SK-N-SH (cell line): ENCODE measurements around the gene PIGA. TPM values are rescaled to one million over a fixed set of nuclear protein-coding genes. Genes with fewer than 3 reads are reported as not detected.

ENCODE experiments used
- CTCF ChIA-PET: fragments of 300-600, 350-600 bp; formaldehyde crosslinking; extraction: SDS; loops from one replicate; lab custom pipeline; 2021; lab: Yijun Ruan, JAX
- POLR2A ChIA-PET: fragments of 350-600 bp; sonication (Branson Sonifier 250); formaldehyde crosslinking; extraction: SDS; loops from one replicate; lab custom pipeline; 2020; ENCODE audit warnings: antibody characterized with exemption, inconsistent platforms; lab: Yijun Ruan, JAX
- DNase-seq: peaks from one replicate; pipeline ENCODE4 v3.0.0; 2012
- H2AFZ ChIP-seq: fragments of 200-600 bp; sonication (generic); 2 replicates; pipeline ENCODE4 v1.8.1; 2016; ENCODE audit warnings: antibody characterized with exemption, mild to moderate bottlenecking, low read depth
- H3F3A ChIP-seq: fragments of 200-600 bp; sonication (generic); replicated peaks from 2 replicates; pipeline ENCODE3; 2016; ENCODE audit warnings: antibody characterized with exemption, mild to moderate bottlenecking; ENCODE audit not compliant: insufficient read depth
- H3K27ac ChIP-seq, 2 experiments: fragments of 200-500 bp in 1 of 2; fragments of 200-600 bp in 1 of 2; sonication (Bioruptor generic) in 1 of 2; sonication (generic), shearing (Covaris generic) in 1 of 2; 2 replicates each; pipeline versions ENCODE4 v1.5.1 to v1.6.1; 2014 to 2016; ENCODE audit warnings: low read depth in 2 of 2, inconsistent platforms in 1 of 2, low read length in 1 of 2, mild to moderate bottlenecking in 1 of 2, mixed read lengths in 1 of 2
- H3K27me3 ChIP-seq: fragments of 200-600 bp; sonication (generic), shearing (Covaris generic); 2 replicates; pipeline ENCODE4 v1.6.1; 2016; ENCODE audit warnings: mixed run types; ENCODE audit not compliant: insufficient read depth
- H3K36me3 ChIP-seq, 2 experiments: fragments of 200-500 bp in 1 of 2; fragments of 200-600 bp in 1 of 2; sonication (Bioruptor generic) in 1 of 2; sonication (generic) in 1 of 2; replicated peaks in 1 of 2; 2 replicates each; pipeline versions ENCODE3 to v1.5.1; 2014 to 2016; ENCODE audit warnings: low read length in 1 of 2, mild to moderate bottlenecking in 1 of 2; ENCODE audit not compliant: insufficient read depth in 2 of 2, control insufficient read depth in 1 of 2
- H3K4me1 ChIP-seq, 2 experiments: fragments of 200-500 bp in 1 of 2; fragments of 200-600 bp in 1 of 2; sonication (Bioruptor generic) in 1 of 2; sonication (generic), shearing (Covaris generic) in 1 of 2; 2 replicates each; pipeline versions ENCODE4 v1.5.1 to v1.6.1; 2014 to 2016; ENCODE audit warnings: low read depth in 1 of 2, low read length in 1 of 2, mixed run types in 1 of 2; ENCODE audit not compliant: insufficient read depth in 2 of 2, control insufficient read depth in 1 of 2
- H3K4me2 ChIP-seq: fragments of 200-600 bp; sonication (generic), shearing (Covaris generic); 2 replicates; pipeline ENCODE4 v1.6.1; 2017; ENCODE audit warnings: mixed run types
- H3K4me3 ChIP-seq, 2 experiments: fragments of 200-500 bp in 1 of 2; fragments of 200-600 bp in 1 of 2; sonication (Bioruptor generic) in 1 of 2; sonication (generic), shearing (Covaris generic) in 1 of 2; 2 replicates each; pipeline versions ENCODE4 v1.5.1 to v1.8.1; 2014 to 2016; ENCODE audit warnings: low read depth in 2 of 2, inconsistent platforms in 1 of 2, low read length in 1 of 2, mild to moderate bottlenecking in 1 of 2, mixed read lengths in 1 of 2, moderate library complexity in 1 of 2
- H3K79me2 ChIP-seq: fragments of 200-600 bp; sonication (generic); 2 replicates; pipeline ENCODE4 v1.8.1; 2017; ENCODE audit warnings: mild to moderate bottlenecking; ENCODE audit not compliant: insufficient read depth
- H3K9ac ChIP-seq: fragments of 200-600 bp; sonication (generic); 2 replicates; pipeline ENCODE4 v1.6.1; 2017; ENCODE audit warnings: mixed run types
- H3K9me2 ChIP-seq: fragments of 200-600 bp; sonication (generic); 2 replicates; pipeline ENCODE4 v1.6.1; 2017; ENCODE audit warnings: mixed run types
- H3K9me3 ChIP-seq: fragments of 200-600 bp; sonication (generic); 2 replicates; pipeline ENCODE4 v1.6.1; 2017; ENCODE audit warnings: mixed run types, mild to moderate bottlenecking, moderate library complexity
- H4K20me1 ChIP-seq: fragments of 200-600 bp; sonication (generic); 2 replicates; pipeline ENCODE4 v1.6.1; 2017; ENCODE audit warnings: mild to moderate bottlenecking, mixed run types; ENCODE audit not compliant: insufficient read depth
- ELF1 ChIP-seq: IDR thresholded peaks from 2 replicates; pipeline ENCODE4 v1.4.0; 2012
- EZH2phosphoT487 ChIP-seq: fragments of 200-600 bp; sonication (generic); IDR thresholded peaks from 2 replicates; pipeline ENCODE4 v1.6.1; 2017; ENCODE audit warnings: low read depth, mixed run types, mild to moderate bottlenecking, antibody characterized with exemption, moderate library complexity, borderline replicate concordance
- FOSL2 ChIP-seq: IDR thresholded peaks from 2 replicates; pipeline ENCODE4 v1.4.0; 2012; ENCODE audit warnings: low read depth, mild to moderate bottlenecking, moderate library complexity, borderline replicate concordance
- FOXJ3 ChIP-seq: sonication (generic); formaldehyde crosslinking; IDR thresholded peaks from 2 replicates; pipeline ENCODE4 v1.5.1; 2020; ENCODE audit warnings: mild to moderate bottlenecking, missing genetic modification reagents
- GABPA ChIP-seq: IDR thresholded peaks from 2 replicates; pipeline ENCODE4 v1.4.0; 2012; ENCODE audit warnings: low read depth, mild to moderate bottlenecking
- MEF2A ChIP-seq: IDR thresholded peaks from 2 replicates; pipeline ENCODE4 v1.4.0; 2012; ENCODE audit warnings: low read depth, borderline replicate concordance
- MXI1 ChIP-seq: IDR thresholded peaks from 2 replicates; pipeline ENCODE4 v1.6.1; 2012; ENCODE audit warnings: mild to moderate bottlenecking, low read depth, low read length, improper control_type of control experiment
- NFIC ChIP-seq: IDR thresholded peaks from 2 replicates; pipeline ENCODE4 v1.4.0; 2012; ENCODE audit warnings: borderline replicate concordance
- NRF1 ChIP-seq: IDR thresholded peaks from 2 replicates; pipeline ENCODE4 v1.6.1; 2012; ENCODE audit warnings: low read depth, mild to moderate bottlenecking, low read length
- RCOR1 ChIP-seq: fragments of 150-350 bp; IDR thresholded peaks from 2 replicates; pipeline ENCODE4 v1.6.1; 2017; ENCODE audit warnings: antibody characterized with exemption, low read length
- RXRA ChIP-seq: IDR thresholded peaks from 2 replicates; pipeline ENCODE4 v1.4.0; 2012; ENCODE audit warnings: low read depth, mild to moderate bottlenecking, borderline replicate concordance
- TEAD4 ChIP-seq: IDR thresholded peaks from 2 replicates; pipeline ENCODE4 v1.4.0; 2012; ENCODE audit warnings: mild to moderate bottlenecking, borderline replicate concordance; ENCODE audit not compliant: insufficient read depth
- YY1 ChIP-seq: IDR thresholded peaks from 2 replicates; pipeline ENCODE4 v1.4.0; 2012; ENCODE audit warnings: low read depth, mild to moderate bottlenecking
- WGBS: methylation state at CpG from one replicate; pipeline ENCODE4 v1.1.6; 2017; ENCODE audit warnings: low lambda C conversion rate; 5-methylcytosine and 5-hydroxymethylcytosine counted together
- polyA plus RNA-seq, 3 experiments: library from polyadenylated mRNA; depleted of rRNA; stranded (reverse); fragments of >200 nt; gene quantifications; 2 replicates each; pipeline ENCODE4 v1.2.3, GENCODE V29; 2012
- TF ChIP-seq, protein P1 (sequence below): IDR thresholded peaks from 2 replicates; pipeline ENCODE4 v1.4.0; 2012; ENCODE audit warnings: low read depth, borderline replicate concordance
- TF ChIP-seq, protein P2 (sequence below): IDR thresholded peaks from 2 replicates; pipeline ENCODE4 v1.4.0; 2012; ENCODE audit warnings: low read depth, borderline replicate concordance
- TF ChIP-seq, protein P3 (sequence below): fragments of 150-350 bp; IDR thresholded peaks from 2 replicates; pipeline ENCODE4 v1.6.1; 2017; ENCODE audit warnings: antibody characterized with exemption, low read length, low read depth, borderline replicate concordance
- TF ChIP-seq, protein P4 (sequence below): IDR thresholded peaks from 2 replicates; pipeline ENCODE4 v1.6.1; 2012; ENCODE audit warnings: mild to moderate bottlenecking, low read depth, low read length, moderate library complexity
- TF ChIP-seq, protein P5 (sequence below): fragments of 200-600 bp; sonication (generic); IDR thresholded peaks from 2 replicates; pipeline ENCODE4 v1.6.1; 2017; ENCODE audit warnings: antibody characterized with exemption, mild to moderate bottlenecking, moderate library complexity

The PIGA gene
- polyA plus RNA-seq, 1 of the 3 experiments (the other 2 are of a cell fraction) = 2.8 TPM

DNA sequence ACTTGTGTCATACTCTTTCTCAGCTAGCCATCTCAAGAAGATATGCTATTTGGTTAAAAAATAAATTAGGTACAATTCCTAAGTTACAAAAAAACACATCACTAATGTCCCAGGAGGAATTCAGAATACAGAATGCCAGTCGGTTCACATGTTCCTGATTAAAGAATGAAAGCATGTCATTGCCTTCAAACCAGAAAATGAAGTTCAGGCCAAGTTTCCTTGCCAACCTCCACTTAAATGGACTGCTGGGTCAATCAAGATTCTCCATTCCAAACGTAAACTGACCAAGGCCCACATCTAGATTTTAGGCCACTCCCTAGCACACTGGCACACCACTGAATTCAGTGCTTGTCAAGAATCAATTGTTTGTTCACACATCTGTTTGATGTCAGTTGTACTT lies 6.5 kb downstream of the PIGA start:
- no peak for TF ChIP-seq FOXJ3 (CRISPR knock-in tag)
- no peak for TF ChIP-seq TEAD4
- TF ChIP-seq EZH2phosphoT487 = no peak
- TF ChIP-seq, protein P1, sequence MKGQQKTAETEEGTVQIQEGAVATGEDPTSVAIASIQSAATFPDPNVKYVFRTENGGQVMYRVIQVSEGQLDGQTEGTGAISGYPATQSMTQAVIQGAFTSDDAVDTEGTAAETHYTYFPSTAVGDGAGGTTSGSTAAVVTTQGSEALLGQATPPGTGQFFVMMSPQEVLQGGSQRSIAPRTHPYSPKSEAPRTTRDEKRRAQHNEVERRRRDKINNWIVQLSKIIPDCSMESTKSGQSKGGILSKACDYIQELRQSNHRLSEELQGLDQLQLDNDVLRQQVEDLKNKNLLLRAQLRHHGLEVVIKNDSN = no peak
- TF ChIP-seq, protein P2, sequence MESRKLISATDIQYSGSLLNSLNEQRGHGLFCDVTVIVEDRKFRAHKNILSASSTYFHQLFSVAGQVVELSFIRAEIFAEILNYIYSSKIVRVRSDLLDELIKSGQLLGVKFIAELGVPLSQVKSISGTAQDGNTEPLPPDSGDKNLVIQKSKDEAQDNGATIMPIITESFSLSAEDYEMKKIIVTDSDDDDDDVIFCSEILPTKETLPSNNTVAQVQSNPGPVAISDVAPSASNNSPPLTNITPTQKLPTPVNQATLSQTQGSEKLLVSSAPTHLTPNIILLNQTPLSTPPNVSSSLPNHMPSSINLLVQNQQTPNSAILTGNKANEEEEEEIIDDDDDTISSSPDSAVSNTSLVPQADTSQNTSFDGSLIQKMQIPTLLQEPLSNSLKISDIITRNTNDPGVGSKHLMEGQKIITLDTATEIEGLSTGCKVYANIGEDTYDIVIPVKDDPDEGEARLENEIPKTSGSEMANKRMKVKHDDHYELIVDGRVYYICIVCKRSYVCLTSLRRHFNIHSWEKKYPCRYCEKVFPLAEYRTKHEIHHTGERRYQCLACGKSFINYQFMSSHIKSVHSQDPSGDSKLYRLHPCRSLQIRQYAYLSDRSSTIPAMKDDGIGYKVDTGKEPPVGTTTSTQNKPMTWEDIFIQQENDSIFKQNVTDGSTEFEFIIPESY = no peak
- no peak for TF ChIP-seq NRF1
- no peak for TF ChIP-seq FOSL2
- TF ChIP-seq ELF1 = no peak
- Histone ChIP-seq H3K4me3 (no peak overlapping the region), H2AFZ (no peak overlapping the region), H3F3A (no peaks in the 10 kb centered on the region), H3K9me2 (no peaks in the 10 kb centered on the region), H3K36me3 (peaks cover 7 to 31% of the 10 kb centered on the region in 2 experiments), H3K9me3 (no peaks in the 10 kb centered on the region), H3K9ac (no peak overlapping the region), H3K79me2 (peaks cover 11% of the 10 kb centered on the region; the same call in 1 of the 2 replicates), H3K27me3 (0 out of 2 replicates have a peak, but pooled peaks cover 3% of the 10 kb centered on the region), H3K27ac (no peak overlapping the region), H3K4me1 (no peaks in the 10 kb centered on the region; a peak in 1 of 4 replicates), H3K4me2 (no peak overlapping the region), H4K20me1 (no peaks in the 10 kb centered on the region)
- 29% methylated on average over 2 of the region's 2 CpGs for WGBS
- CTCF ChIA-PET = no interaction called here
- POLR2A ChIA-PET = no interaction called here
- no peak for DNase-seq

DNA sequence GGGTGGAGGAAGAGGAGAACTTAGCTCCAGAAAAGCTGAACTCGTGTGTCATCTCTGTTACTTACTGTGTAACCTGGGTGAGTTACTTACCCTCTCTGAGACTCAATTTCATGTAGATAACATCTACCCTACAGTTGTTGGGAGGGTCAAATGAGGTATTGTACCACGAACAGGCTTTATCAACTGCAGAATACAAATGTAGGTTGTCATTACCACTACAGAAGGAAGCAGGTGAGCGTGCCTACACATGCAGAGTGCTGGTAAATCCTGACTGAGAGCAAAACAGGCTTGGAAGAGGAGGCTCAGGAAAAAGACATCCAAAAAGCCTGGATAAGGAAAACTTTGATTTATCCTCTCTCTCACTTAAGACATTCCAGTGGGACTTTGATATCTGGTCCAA lies 7.2 kb downstream of the PIGA start:
- POLR2A ChIA-PET = interaction anchor here (0.8 kb wide), 1 partner anchor 11 kb away, joined by 4 read pairs; no protein-coding TSS in a partner anchor
- Histone ChIP-seq H3K4me3 (no peak overlapping the region), H3K79me2 (peaks cover 4% of the 10 kb centered on the region; the same call in 1 of the 2 replicates)

More for the DNA sequence above, 7.2 kb downstream of the PIGA start:
- H3K9ac ChIP-seq = no peak overlapping the region
- CTCF ChIA-PET = interaction anchor here (1.0 kb wide), 1 partner anchor 12 kb away, joined by 4 read pairs; no protein-coding TSS in a partner anchor
- no peak overlapping the region for H2AFZ ChIP-seq
- H3K27ac ChIP-seq = no peak overlapping the region
- 55% methylated on average over 3 of the region's 3 CpGs for WGBS
- 0 out of 2 replicates have a peak, but pooled peaks cover 3% of the 10 kb centered on the region for H3K27me3 ChIP-seq
- no peaks in the 10 kb centered on the region for H4K20me1 ChIP-seq
- no peaks in the 10 kb centered on the region for H3K9me3 ChIP-seq
- no peaks in the 10 kb centered on the region for H3K9me2 ChIP-seq
- no peaks in the 10 kb centered on the region; a peak in 1 of 4 replicates for H3K4me1 ChIP-seq
- H3K4me2 ChIP-seq = no peak overlapping the region
- DNase-seq = no peak
- H3F3A ChIP-seq = no peaks in the 10 kb centered on the region
- TF ChIP-seq, protein P3, sequence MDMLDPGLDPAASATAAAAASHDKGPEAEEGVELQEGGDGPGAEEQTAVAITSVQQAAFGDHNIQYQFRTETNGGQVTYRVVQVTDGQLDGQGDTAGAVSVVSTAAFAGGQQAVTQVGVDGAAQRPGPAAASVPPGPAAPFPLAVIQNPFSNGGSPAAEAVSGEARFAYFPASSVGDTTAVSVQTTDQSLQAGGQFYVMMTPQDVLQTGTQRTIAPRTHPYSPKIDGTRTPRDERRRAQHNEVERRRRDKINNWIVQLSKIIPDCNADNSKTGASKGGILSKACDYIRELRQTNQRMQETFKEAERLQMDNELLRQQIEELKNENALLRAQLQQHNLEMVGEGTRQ = no peak
- no peak for TF ChIP-seq RXRA
- TF ChIP-seq YY1 = no peak
- TF ChIP-seq, protein P4, sequence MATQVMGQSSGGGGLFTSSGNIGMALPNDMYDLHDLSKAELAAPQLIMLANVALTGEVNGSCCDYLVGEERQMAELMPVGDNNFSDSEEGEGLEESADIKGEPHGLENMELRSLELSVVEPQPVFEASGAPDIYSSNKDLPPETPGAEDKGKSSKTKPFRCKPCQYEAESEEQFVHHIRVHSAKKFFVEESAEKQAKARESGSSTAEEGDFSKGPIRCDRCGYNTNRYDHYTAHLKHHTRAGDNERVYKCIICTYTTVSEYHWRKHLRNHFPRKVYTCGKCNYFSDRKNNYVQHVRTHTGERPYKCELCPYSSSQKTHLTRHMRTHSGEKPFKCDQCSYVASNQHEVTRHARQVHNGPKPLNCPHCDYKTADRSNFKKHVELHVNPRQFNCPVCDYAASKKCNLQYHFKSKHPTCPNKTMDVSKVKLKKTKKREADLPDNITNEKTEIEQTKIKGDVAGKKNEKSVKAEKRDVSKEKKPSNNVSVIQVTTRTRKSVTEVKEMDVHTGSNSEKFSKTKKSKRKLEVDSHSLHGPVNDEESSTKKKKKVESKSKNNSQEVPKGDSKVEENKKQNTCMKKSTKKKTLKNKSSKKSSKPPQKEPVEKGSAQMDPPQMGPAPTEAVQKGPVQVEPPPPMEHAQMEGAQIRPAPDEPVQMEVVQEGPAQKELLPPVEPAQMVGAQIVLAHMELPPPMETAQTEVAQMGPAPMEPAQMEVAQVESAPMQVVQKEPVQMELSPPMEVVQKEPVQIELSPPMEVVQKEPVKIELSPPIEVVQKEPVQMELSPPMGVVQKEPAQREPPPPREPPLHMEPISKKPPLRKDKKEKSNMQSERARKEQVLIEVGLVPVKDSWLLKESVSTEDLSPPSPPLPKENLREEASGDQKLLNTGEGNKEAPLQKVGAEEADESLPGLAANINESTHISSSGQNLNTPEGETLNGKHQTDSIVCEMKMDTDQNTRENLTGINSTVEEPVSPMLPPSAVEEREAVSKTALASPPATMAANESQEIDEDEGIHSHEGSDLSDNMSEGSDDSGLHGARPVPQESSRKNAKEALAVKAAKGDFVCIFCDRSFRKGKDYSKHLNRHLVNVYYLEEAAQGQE = no peak
- no peak for TF ChIP-seq RCOR1
- no peak for TF ChIP-seq GABPA
- TF ChIP-seq MXI1 = no peak
- TF ChIP-seq NFIC = no peak
- TF ChIP-seq, protein P5, sequence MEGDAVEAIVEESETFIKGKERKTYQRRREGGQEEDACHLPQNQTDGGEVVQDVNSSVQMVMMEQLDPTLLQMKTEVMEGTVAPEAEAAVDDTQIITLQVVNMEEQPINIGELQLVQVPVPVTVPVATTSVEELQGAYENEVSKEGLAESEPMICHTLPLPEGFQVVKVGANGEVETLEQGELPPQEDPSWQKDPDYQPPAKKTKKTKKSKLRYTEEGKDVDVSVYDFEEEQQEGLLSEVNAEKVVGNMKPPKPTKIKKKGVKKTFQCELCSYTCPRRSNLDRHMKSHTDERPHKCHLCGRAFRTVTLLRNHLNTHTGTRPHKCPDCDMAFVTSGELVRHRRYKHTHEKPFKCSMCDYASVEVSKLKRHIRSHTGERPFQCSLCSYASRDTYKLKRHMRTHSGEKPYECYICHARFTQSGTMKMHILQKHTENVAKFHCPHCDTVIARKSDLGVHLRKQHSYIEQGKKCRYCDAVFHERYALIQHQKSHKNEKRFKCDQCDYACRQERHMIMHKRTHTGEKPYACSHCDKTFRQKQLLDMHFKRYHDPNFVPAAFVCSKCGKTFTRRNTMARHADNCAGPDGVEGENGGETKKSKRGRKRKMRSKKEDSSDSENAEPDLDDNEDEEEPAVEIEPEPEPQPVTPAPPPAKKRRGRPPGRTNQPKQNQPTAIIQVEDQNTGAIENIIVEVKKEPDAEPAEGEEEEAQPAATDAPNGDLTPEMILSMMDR = no peak
- TF ChIP-seq FOSL2 = no peak
- TF ChIP-seq ELF1 = no peak
- no peak for TF ChIP-seq MEF2A
- H3K36me3 ChIP-seq = peaks cover 8 to 31% of the 10 kb centered on the region in 2 experiments
